GM21786 (cell line): ENCODE results near the gene NR1I3.
A peak's percentile ranks its signal among the peaks of the same experiment; 100 is the strongest.

Experiments
- ATAC-seq: cut with Tn5 transposase; IDR thresholded peaks from one replicate; pipeline ENCODE4 v1.9.1; 2021; ENCODE audit not compliant: unreplicated experiment

Gene NR1I3

GRCh38 chr1:161196521-161197451, 41.2 kb downstream of the NR1I3 start:
- no peak for ATAC-seq

GRCh38 chr1:161196111-161196510, 41.9 kb downstream of the NR1I3 start:
- ATAC-seq = no peak

- peak; percentile 78 for ATAC-seq
Measured at GRCh38 chr1:161195171-161195570, 42.8 kb downstream of the NR1I3 start.

GRCh38 chr1:161193561-161194235, 44.3 kb downstream of the NR1I3 start:
- no peak for ATAC-seq

- ATAC-seq = peak; percentile 59
Measured at GRCh38 chr1:161192476-161193465, 45.2 kb downstream of the NR1I3 start.

GRCh38 chr1:161191971-161192370, 46.0 kb downstream of the NR1I3 start:
- ATAC-seq = no peak

- no peak for ATAC-seq
Measured at GRCh38 chr1:161190962-161191521, 47.0 kb downstream of the NR1I3 start.

- ATAC-seq = no peak
Measured at GRCh38 chr1:161189036-161189435, 49.0 kb downstream of the NR1I3 start.

- no peak for ATAC-seq
Measured at GRCh38 chr1:161188381-161188780, 49.6 kb downstream of the NR1I3 start.

- no peak for ATAC-seq
Measured at GRCh38 chr1:161187311-161187710, 50.7 kb downstream of the NR1I3 start.

GRCh38 chr1:161185732-161186311, 52.2 kb downstream of the NR1I3 start:
- ATAC-seq = no peak

GRCh38 chr1:161185282-161185682, 52.7 kb downstream of the NR1I3 start:
- ATAC-seq = peak; percentile 69

GRCh38 chr1:161182214-161182613, 55.8 kb downstream of the NR1I3 start:
- ATAC-seq = peak; percentile 55

- ATAC-seq = no peak
Measured at GRCh38 chr1:161180639-161181038, 57.4 kb downstream of the NR1I3 start.

GRCh38 chr1:161179698-161180097, 58.3 kb downstream of the NR1I3 start:
- no peak for ATAC-seq
